GM12878 (cell line): ENCODE measurements around the gene PCDHGB6. TPM values are rescaled to one million over a fixed set of nuclear protein-coding genes. Genes with fewer than 3 reads are reported as not detected.
A peak's percentile ranks its signal among the peaks of the same experiment; 100 is the strongest.

Source experiments
- ATAC-seq: fragments of 200-7000 bp; cut with Tn5 transposase; 3 replicates; pipeline ENCODE4 v1.9.1; 2020; ENCODE audit warnings: mild to moderate bottlenecking, moderate library complexity
- BruUV-seq: library from RNA; stranded (reverse); fragments of 400-500 nt; replicated peaks from 2 replicates; lab custom pipeline; 2021; lab: Mats Ljungman, UMichigan
- CTCF ChIA-PET: fragments of 300-600 bp; sonication (Branson Sonifier 250); formaldehyde crosslinking; extraction: SDS; loops from one replicate; lab custom pipeline; 2021; ENCODE audit warnings: inconsistent platforms; lab: Yijun Ruan, JAX
- POLR2A ChIA-PET: fragments of 350-600 bp; formaldehyde crosslinking; extraction: SDS; loops from one replicate; lab custom pipeline; 2021; ENCODE audit warnings: inconsistent platforms; lab: Charles Lee
- RAD21 ChIA-PET: fragments of 300-600 bp; sonication (Branson Sonifier 250); formaldehyde crosslinking; loops from one replicate; lab custom pipeline; 2023; ENCODE audit warnings: antibody characterized with exemption; ENCODE audit not compliant: unreplicated experiment; lab: Charles Lee
- SMC1A ChIA-PET: fragments of 300-600 bp; sonication (Branson Sonifier 250); formaldehyde crosslinking; loops from one replicate; lab custom pipeline; 2023; ENCODE audit not compliant: unreplicated experiment, uncharacterized antibody; lab: Charles Lee
- DNase-seq: peaks from one replicate; pipeline ENCODE4 v3.0.0-alpha.2; 2011; ENCODE audit warnings: low read depth, low spot score
- FAIRE-seq: peaks from 3 replicates; lab custom pipeline; 2011; peaks lifted over from hg19 to GRCh38; lab: Jason Lieb, UNC
- H2AFZ ChIP-seq: 2 replicates; pipeline ENCODE4 v1.6.0; 2011; ENCODE audit warnings: low read depth, low read length, control low read depth; ENCODE audit not compliant: control insufficient read depth
- H3K27ac ChIP-seq: 2 replicates; pipeline ENCODE4 v1.5.1; 2011; ENCODE audit warnings: control low read depth; ENCODE audit not compliant: control insufficient read depth, insufficient read depth
- H3K27me3 ChIP-seq, 2 experiments: replicated peaks in 1 of 2; 2 replicates each; pipeline versions ENCODE4 v1.6.0 to v1.6.1; 2011; ENCODE audit warnings: low read length in 1 of 2; ENCODE audit not compliant: control insufficient read depth in 2 of 2, insufficient read depth in 2 of 2
- H3K36me3 ChIP-seq, 2 experiments: 2 replicates each; pipeline ENCODE4 v1.5.1; 2011; ENCODE audit warnings: low read length in 1 of 2; ENCODE audit not compliant: control insufficient read depth in 2 of 2, insufficient read depth in 2 of 2
- H3K4me1 ChIP-seq: 2 replicates; pipeline ENCODE4 v1.6.1; 2011; ENCODE audit warnings: mild to moderate bottlenecking, low read length, moderate library complexity, mixed read lengths; ENCODE audit not compliant: control insufficient read depth, insufficient read depth
- H3K4me2 ChIP-seq: 2 replicates; pipeline ENCODE4 v1.6.0; 2011; ENCODE audit warnings: control low read depth; ENCODE audit not compliant: control insufficient read depth, insufficient read depth
- H3K4me3 ChIP-seq: fragments of 200-600 bp; sonication (generic); 2 replicates; pipeline ENCODE4 v1.5.1; 2016
- H3K79me2 ChIP-seq: 2 replicates; pipeline ENCODE4 v1.6.0; 2011; ENCODE audit warnings: low read length; ENCODE audit not compliant: control insufficient read depth, insufficient read depth
- H3K9ac ChIP-seq: 2 replicates; pipeline ENCODE4 v1.8.0; 2011; ENCODE audit warnings: low read length, control low read depth, mixed read lengths; ENCODE audit not compliant: control insufficient read depth, insufficient read depth
- H3K9me3 ChIP-seq: replicated peaks from 3 replicates; pipeline ENCODE4 v1.5.1; 2011; ENCODE audit warnings: mild to moderate bottlenecking, low read length; ENCODE audit not compliant: control insufficient read depth, insufficient read depth
- H4K20me1 ChIP-seq: 2 replicates; pipeline ENCODE4 v1.6.0; 2011; ENCODE audit not compliant: control insufficient read depth, insufficient read depth
- BMI1 ChIP-seq: fragments of 450-650 bp; IDR thresholded peaks from 2 replicates; pipeline ENCODE4 v1.6.1; 2016; ENCODE audit warnings: mild to moderate bottlenecking, moderate library complexity, borderline replicate concordance
- CBFB ChIP-seq: IDR thresholded peaks from 2 replicates; pipeline ENCODE4 v1.6.1; 2016; ENCODE audit warnings: antibody characterized with exemption, low read depth
- ETV6 ChIP-seq, 2 experiments: fragments of 450-650 bp in 1 of 2; IDR thresholded peaks in 1 of 2; conservative IDR thresholded peaks in 1 of 2; 2 replicates each; pipeline ENCODE4 v1.6.1; 2014; ENCODE audit warnings: antibody characterized with exemption in 1 of 2, borderline replicate concordance in 1 of 2, low read depth in 1 of 2, mild to moderate bottlenecking in 1 of 2, moderate library complexity in 1 of 2
- FOXM1 ChIP-seq: IDR thresholded peaks from 2 replicates; pipeline ENCODE4 v1.6.1; 2012; ENCODE audit warnings: low read depth, mild to moderate bottlenecking, inconsistent platforms, low read length, moderate library complexity
- GATAD2B ChIP-seq: fragments of 450-650 bp; conservative IDR thresholded peaks from 2 replicates; pipeline ENCODE4 v1.6.1; 2017; ENCODE audit warnings: low read depth, mild to moderate bottlenecking, moderate library complexity
- RAD51 ChIP-seq: fragments of 450-650 bp; IDR thresholded peaks from 2 replicates; pipeline ENCODE4 v1.6.1; 2016; ENCODE audit warnings: moderate library complexity, mild to moderate bottlenecking, inconsistent platforms
- RB1 ChIP-seq: fragments of 450-650 bp; formaldehyde crosslinking; IDR thresholded peaks from 2 replicates; pipeline ENCODE4 v1.6.1; 2017; ENCODE audit warnings: mild to moderate bottlenecking, borderline replicate concordance
- SMARCA5 ChIP-seq: fragments of 450-650 bp; IDR thresholded peaks from 2 replicates; pipeline ENCODE4 v1.6.1; 2017; ENCODE audit warnings: mild to moderate bottlenecking
- SP1 ChIP-seq: IDR thresholded peaks from one replicate; pipeline ENCODE4 v1.6.1; 2011; ENCODE audit warnings: low read depth, low read length
- YY1 ChIP-seq: IDR thresholded peaks from 2 replicates; pipeline ENCODE4 v1.6.1; 2011; ENCODE audit warnings: low read depth, mild to moderate bottlenecking, low read length
- ZNF207 ChIP-seq: fragments of 450-650 bp; IDR thresholded peaks from 2 replicates; pipeline ENCODE4 v1.6.1; 2014; ENCODE audit warnings: antibody characterized with exemption, mild to moderate bottlenecking, borderline replicate concordance
- WGBS: methylation state at CpG from one replicate; pipeline ENCODE4 v1.1.6; 2016; ENCODE audit warnings: low lambda C conversion rate; ENCODE audit not compliant: insufficient replicate concordance, insufficient coverage; ENCODE audit errors: missing lambda C conversion rate; 5-methylcytosine and 5-hydroxymethylcytosine counted together
- in situ Hi-C: fragments of 300-500 bp; cut with MboI; formaldehyde crosslinking; loops from 9 replicates; pipeline ENCODE4 v1.14.3; 2018; ENCODE audit warnings: mixed read lengths
- intact Hi-C: fragments of 100-400 bp; cut with micrococcal nuclease; formaldehyde crosslinking; loops from one replicate; pipeline ENCODE4 v1.14.2; 2022; ENCODE audit not compliant: unreplicated experiment
- polyA plus RNA-seq, 11 experiments: library from polyadenylated mRNA; depleted of rRNA in 4 of 11; unstranded in 6 of 11; stranded (reverse) in 5 of 11; fragments of >200 nt; fragmentation: Nextera tagmentation in 4 of 11; fragmentation: Illumina TruSeq in 1 of 11; extraction: Ambion mirVana in 4 of 11; extraction: Trizol in 1 of 11; gene quantifications; 1 replicate in 1 of 11; 2 replicates in 10 of 11; pipeline versions ENCODE4 v1.2.1 to v1.2.3, GENCODE V29; 2011 to 2016; ENCODE audit warnings: inconsistent platforms in 2 of 11, missing spikeins in 2 of 11, low read depth in 1 of 11
- total RNA-seq, 4 experiments: library from RNA; depleted of rRNA in 3 of 4; stranded (reverse); fragments of >200 nt in 3 of 4; fragmentation: Illumina TruSeq in 1 of 4; extraction: Trizol in 1 of 4; gene quantifications; 2 replicates each; pipeline versions ENCODE4 v1.2.1 to v1.2.3, GENCODE V29; 2013 to 2021
- TF ChIP-seq, protein P1 (sequence below): fragments of 450-650 bp; IDR thresholded peaks from 2 replicates; pipeline ENCODE4 v1.6.1; 2018; ENCODE audit warnings: mild to moderate bottlenecking, low read depth, moderate library complexity; ENCODE audit not compliant: partially characterized antibody
- TF ChIP-seq, protein P2 (sequence below): IDR thresholded peaks from 2 replicates; pipeline ENCODE4 v1.6.1; 2012; ENCODE audit warnings: low read depth, low read length, improper control_type of control experiment
- TF ChIP-seq, protein P3 (sequence below): fragments of 450-650 bp; IDR thresholded peaks from 2 replicates; pipeline ENCODE4 v1.6.1; 2017; ENCODE audit warnings: mild to moderate bottlenecking, moderate library complexity

PCDHGB6 gene
- total and polyA plus RNA-seq, 10 of the 15 experiments (the other 5 are each of a cell fraction or from before 2014, with no cell fraction given), result 0.07 to 1.0 (median 0.31) TPM

DNA sequence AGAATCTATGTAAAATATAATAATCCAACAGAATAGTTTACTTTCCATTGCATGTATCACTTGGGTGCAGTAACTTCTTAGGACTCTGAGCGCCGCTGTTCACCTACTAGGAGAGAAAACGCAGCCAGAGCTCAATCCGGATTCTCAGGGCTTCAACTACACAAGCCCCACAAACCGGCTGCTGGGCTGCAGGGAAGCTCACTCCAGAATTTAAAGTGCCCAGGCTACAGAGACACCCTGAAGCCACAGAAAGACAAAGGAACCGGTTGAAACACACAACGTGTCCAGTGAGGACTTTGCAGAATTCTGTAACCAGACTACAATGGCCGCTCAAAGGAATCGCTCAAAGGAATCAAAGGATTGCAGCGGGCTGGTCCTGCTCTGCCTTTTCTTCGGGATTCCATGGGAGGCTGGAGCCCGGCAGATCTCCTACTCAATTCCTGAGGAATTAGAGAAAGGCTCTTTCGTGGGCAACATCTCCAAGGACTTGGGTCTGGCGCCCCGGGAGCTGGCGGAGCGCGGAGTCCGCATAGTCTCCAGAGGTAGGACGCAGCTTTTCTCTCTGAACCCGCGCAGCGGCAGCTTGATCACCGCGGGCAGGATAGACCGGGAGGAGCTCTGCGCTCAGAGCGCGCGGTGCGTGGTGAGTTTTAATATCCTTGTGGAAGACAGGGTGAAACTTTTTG, 5.2 kb downstream of the PCDHGB6 start, which contains the start of gene PCDHGA10:
PCDHGA10 (plus strand) TSS at position 134 of the 686 bp plus-strand sequence; CDS start at position 323, 189 bp downstream.
- peak within 1 kb of the TSS; percentile 93 for H2AFZ ChIP-seq
- peaks cover 0 to 1% of the 10 kb centered on the region in 2 experiments; a peak in 1 of 4 replicates for H3K27me3 ChIP-seq
- TF ChIP-seq CBFB (no peak), YY1 (peak; percentile 82), ZNF207 (no peak), SP1 (no peak), FOXM1 (0 out of 2 replicates have a peak, but pooled peaks have one; percentile 18), GATAD2B (no peak), RAD51 (no peak), RB1 (no peak), SMARCA5 (peak; percentile 55; the same call in 1 of the 2 replicates), ETV6 (conservative IDR thresholded peaks at IDR 0.05 in 1 of 2, IDR thresholded peaks at IDR 0.05 in 1 of 2; ENCODE audit: borderline replicate concordance in 1 of 2, low read depth in 1 of 2) (no peak), BMI1 (no peak)
- TF ChIP-seq, protein P1, sequence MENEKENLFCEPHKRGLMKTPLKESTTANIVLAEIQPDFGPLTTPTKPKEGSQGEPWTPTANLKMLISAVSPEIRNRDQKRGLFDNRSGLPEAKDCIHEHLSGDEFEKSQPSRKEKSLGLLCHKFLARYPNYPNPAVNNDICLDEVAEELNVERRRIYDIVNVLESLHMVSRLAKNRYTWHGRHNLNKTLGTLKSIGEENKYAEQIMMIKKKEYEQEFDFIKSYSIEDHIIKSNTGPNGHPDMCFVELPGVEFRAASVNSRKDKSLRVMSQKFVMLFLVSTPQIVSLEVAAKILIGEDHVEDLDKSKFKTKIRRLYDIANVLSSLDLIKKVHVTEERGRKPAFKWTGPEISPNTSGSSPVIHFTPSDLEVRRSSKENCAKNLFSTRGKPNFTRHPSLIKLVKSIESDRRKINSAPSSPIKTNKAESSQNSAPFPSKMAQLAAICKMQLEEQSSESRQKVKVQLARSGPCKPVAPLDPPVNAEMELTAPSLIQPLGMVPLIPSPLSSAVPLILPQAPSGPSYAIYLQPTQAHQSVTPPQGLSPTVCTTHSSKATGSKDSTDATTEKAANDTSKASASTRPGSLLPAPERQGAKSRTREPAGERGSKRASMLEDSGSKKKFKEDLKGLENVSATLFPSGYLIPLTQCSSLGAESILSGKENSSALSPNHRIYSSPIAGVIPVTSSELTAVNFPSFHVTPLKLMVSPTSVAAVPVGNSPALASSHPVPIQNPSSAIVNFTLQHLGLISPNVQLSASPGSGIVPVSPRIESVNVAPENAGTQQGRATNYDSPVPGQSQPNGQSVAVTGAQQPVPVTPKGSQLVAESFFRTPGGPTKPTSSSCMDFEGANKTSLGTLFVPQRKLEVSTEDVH, result no peak
- TF ChIP-seq, protein P2, sequence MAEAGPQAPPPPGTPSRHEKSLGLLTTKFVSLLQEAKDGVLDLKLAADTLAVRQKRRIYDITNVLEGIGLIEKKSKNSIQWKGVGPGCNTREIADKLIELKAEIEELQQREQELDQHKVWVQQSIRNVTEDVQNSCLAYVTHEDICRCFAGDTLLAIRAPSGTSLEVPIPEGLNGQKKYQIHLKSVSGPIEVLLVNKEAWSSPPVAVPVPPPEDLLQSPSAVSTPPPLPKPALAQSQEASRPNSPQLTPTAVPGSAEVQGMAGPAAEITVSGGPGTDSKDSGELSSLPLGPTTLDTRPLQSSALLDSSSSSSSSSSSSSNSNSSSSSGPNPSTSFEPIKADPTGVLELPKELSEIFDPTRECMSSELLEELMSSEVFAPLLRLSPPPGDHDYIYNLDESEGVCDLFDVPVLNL, result no peak
- TF ChIP-seq, protein P3, sequence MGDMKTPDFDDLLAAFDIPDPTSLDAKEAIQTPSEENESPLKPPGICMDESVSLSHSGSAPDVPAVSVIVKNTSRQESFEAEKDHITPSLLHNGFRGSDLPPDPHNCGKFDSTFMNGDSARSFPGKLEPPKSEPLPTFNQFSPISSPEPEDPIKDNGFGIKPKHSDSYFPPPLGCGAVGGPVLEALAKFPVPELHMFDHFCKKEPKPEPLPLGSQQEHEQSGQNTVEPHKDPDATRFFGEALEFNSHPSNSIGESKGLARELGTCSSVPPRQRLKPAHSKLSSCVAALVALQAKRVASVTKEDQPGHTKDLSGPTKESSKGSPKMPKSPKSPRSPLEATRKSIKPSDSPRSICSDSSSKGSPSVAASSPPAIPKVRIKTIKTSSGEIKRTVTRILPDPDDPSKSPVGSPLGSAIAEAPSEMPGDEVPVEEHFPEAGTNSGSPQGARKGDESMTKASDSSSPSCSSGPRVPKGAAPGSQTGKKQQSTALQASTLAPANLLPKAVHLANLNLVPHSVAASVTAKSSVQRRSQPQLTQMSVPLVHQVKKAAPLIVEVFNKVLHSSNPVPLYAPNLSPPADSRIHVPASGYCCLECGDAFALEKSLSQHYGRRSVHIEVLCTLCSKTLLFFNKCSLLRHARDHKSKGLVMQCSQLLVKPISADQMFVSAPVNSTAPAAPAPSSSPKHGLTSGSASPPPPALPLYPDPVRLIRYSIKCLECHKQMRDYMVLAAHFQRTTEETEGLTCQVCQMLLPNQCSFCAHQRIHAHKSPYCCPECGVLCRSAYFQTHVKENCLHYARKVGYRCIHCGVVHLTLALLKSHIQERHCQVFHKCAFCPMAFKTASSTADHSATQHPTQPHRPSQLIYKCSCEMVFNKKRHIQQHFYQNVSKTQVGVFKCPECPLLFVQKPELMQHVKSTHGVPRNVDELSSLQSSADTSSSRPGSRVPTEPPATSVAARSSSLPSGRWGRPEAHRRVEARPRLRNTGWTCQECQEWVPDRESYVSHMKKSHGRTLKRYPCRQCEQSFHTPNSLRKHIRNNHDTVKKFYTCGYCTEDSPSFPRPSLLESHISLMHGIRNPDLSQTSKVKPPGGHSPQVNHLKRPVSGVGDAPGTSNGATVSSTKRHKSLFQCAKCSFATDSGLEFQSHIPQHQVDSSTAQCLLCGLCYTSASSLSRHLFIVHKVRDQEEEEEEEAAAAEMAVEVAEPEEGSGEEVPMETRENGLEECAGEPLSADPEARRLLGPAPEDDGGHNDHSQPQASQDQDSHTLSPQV, result 0 out of 2 replicates have a peak, but pooled peaks have one; percentile 48

More for the DNA sequence above, 5.2 kb downstream of the PCDHGB6 start, which contains the start of gene PCDHGA10:
- H3K36me3 ChIP-seq, result no peaks in the 10 kb centered on the region
- POLR2A ChIA-PET, result interaction anchor here (0.7 to 1.0 kb wide), 3 partner anchors 9 to 143 kb away, joined by 3 read pairs; no protein-coding TSS in a partner anchor
- peaks cover 11% of the 10 kb centered on the region; the same call in 2 of the 3 replicates for H3K9me3 ChIP-seq
- H3K9ac ChIP-seq, result peak within 1 kb of the TSS; percentile 67
- H3K4me1 ChIP-seq, result no peaks in the 10 kb centered on the region; the same call in 1 of the 2 replicates
- RAD21 ChIA-PET, result interaction anchor here (0.8 to 3.3 kb wide), 27 partner anchors 8 to 329 kb away, joined by 3 to 42 read pairs (median 4); partner anchors contain the start of genes PCDHGA1, PCDHGA11, PCDHGA12 and PCDHGA4
- ATAC-seq, result peak; percentile 89
- in situ Hi-C loops (no loop called here), intact Hi-C loops (loop anchor here (1.0 to 2.0 kb wide), 2 partner anchors 92 to 145 kb away; partner anchors contain the start of gene TAF7)
- peak; percentile 7 for FAIRE-seq
- H3K79me2 ChIP-seq, result no peaks in the 10 kb centered on the region
- 25% methylated on average over 31 of the region's 31 CpGs for WGBS
- H3K27ac ChIP-seq, result no peak within 1 kb of the TSS
- SMC1A ChIA-PET, result interaction anchor here (0.6 to 7.4 kb wide), 23 partner anchors 8 to 206 kb away, joined by 3 to 67 read pairs (median 4); partner anchors contain the start of genes DIAPH1, PCDHGA11, PCDHGA12 and PCDHGA9
- peak within 1 kb of the TSS; percentile 93 for H3K4me2 ChIP-seq
- peak within 1 kb of the TSS; percentile 76 for H3K4me3 ChIP-seq
- CTCF ChIA-PET, result interaction anchor here (0.5 to 10.9 kb wide), 53 partner anchors 8 to 548 kb away, joined by 3 to 245 read pairs (median 5); partner anchors contain the start of genes DIAPH1, PCDHB14, PCDHGA11 and PCDHGA12
- no peaks in the 10 kb centered on the region for H4K20me1 ChIP-seq
- peak; percentile 27 for DNase-seq
- BruUV-seq, result TSS peak; percentile 67
